Heart left ventricle (tissue), 13 donors: ENCODE data around the gene AFDN.

Experiments used
- CTCF ChIP-seq, 12 donors: fragments of 200-600 bp; sonication (generic) in 4 of 12; IDR thresholded peaks; one replicate each; pipeline versions ENCODE4 v1.5.0 to v1.8.0; 2018 to 2022; ENCODE audit warnings: antibody characterized with exemption in 12 of 12, mild to moderate bottlenecking in 5 of 12
- POLR2A ChIP-seq, 2 donors: fragments of 450-650 bp; IDR thresholded peaks; one replicate each; pipeline ENCODE4 v1.6.1; 2017; ENCODE audit warnings: antibody characterized with exemption in 2 of 2, mild to moderate bottlenecking in 2 of 2, moderate library complexity in 2 of 2
- donor health status: ischemic (EF 13 %, LVEDD 7.1; RV severe dilation, severe dysfunction).
- donor health status: DM: no; HTN: yes; CAD: no.
- donor health status: DM: no; HTN: no; CAD: no.
- donor health status: ischemic (EF 25% LVEDD 6.9; RV normal size, moderate dysfunction).
- donor health status: ischemic (EF 25% LVEDD 5.7; RV mildly dilated, moderate dysfunction).
- donor health status: ischemic (EF 35%, LVEDD 5.7; RV mildly dilated, moderate dysfunction).
- donor health status: nonischemic (EF 11% LVEDD 7.7; RV severe dilation, severe dysfunction).
- donor health status: DM: yes; HTN: yes; CAD: no.
- donor health status: PGD.
- donor health status: ischemic (EF 29% LVEDD 5.4; RV normal size, mild dysfunction).
- donor health status: nonischemic (EF 23%, LVEDD 6.1; RV moderate dilation, normal function).

- no peak for TF ChIP-seq CTCF (IDR thresholded peaks at IDR 0.05)
- no peak for TF ChIP-seq POLR2A (IDR thresholded peaks at IDR 0.05)
Measured at GRCh38 chr6:167788563-167788903, 38.2 kb upstream of the AFDN start.
